Fibroblast of villous mesenchyme (primary cell): ENCODE measurements around the gene RPS27. TPM values are rescaled to one million over a fixed set of nuclear protein-coding genes. Genes with fewer than 3 reads are reported as not detected.

Experiments used
- DNase-seq: peaks from one replicate; pipeline ENCODE4 v3.0.0-alpha.2; 2010; ENCODE audit warnings: low read depth
- H3K4me3 ChIP-seq: 2 replicates; pipeline ENCODE4 v1.5.1; 2011; ENCODE audit warnings: low read depth, mild to moderate bottlenecking, low read length
- CTCF ChIP-seq: IDR thresholded peaks from 2 replicates; pipeline ENCODE4 v1.5.1; 2012; ENCODE audit warnings: low read depth, mild to moderate bottlenecking, low read length; ENCODE audit not compliant: insufficient read depth
- total RNA-seq: library from RNA; depleted of rRNA; stranded (reverse); fragments of >200 nt; gene quantifications from 2 replicates; pipeline ENCODE4 v1.2.3, GENCODE V29; 2012

The RPS27 gene
- total RNA-seq, 1 donor = 1,538 TPM

GRCh38 chr1:153968000-153968363, 22.6 kb upstream of the RPS27 start:
- no peak for DNase-seq
- no peak for TF ChIP-seq CTCF
- H3K4me3 ChIP-seq = peak overlapping the region; percentile 73

GRCh38 chr1:153968408-153968807, 22.2 kb upstream of the RPS27 start:
- no peak for TF ChIP-seq CTCF
- no peak for DNase-seq
- peak overlapping the region; percentile 73 for H3K4me3 ChIP-seq

GRCh38 chr1:153968972-153969371, 21.6 kb upstream of the RPS27 start:
- no peak for TF ChIP-seq CTCF
- DNase-seq = no peak
- H3K4me3 ChIP-seq = no peak overlapping the region

GRCh38 chr1:153970346-153970745, 20.2 kb upstream of the RPS27 start:
- TF ChIP-seq CTCF = no peak
- no peak overlapping the region for H3K4me3 ChIP-seq
- DNase-seq = no peak

- H3K4me3 ChIP-seq = no peak overlapping the region
- no peak for DNase-seq
- TF ChIP-seq CTCF = no peak
These were observed 17.5 kb upstream of the RPS27 start for GRCh38 chr1:153973071-153973470.

GRCh38 chr1:153973525-153973924, 17.0 kb upstream of the RPS27 start:
- no peak for TF ChIP-seq CTCF
- no peak for DNase-seq
- H3K4me3 ChIP-seq = no peak overlapping the region

GRCh38 chr1:153976819-153977249, 13.7 kb upstream of the RPS27 start:
- no peak for DNase-seq
- no peak for TF ChIP-seq CTCF
- H3K4me3 ChIP-seq = peak overlapping the region; percentile 82
